Measurements from ENCODE around the gene KRT2. TPM values are rescaled to one million over a fixed set of nuclear protein-coding genes. Genes with fewer than 3 reads are reported as not detected.

The KRT2 gene
- total and polyA plus RNA-seq, 2 donors (not counting 1 experiment from before 2014, with no cell fraction given) = 0.04 TPM; not detected in 1

GRCh38 chr12:52673713-52674432 lies 21.9 kb upstream of the KRT2 start:
- H3K9me3 ChIP-seq (ENCODE audit: control extremely low read depth in 1 of 3, control insufficient read depth in 2 of 3, insufficient read depth in 1 of 3, low read length in 2 of 3) = no peaks in the 10 kb centered on the region
- H3K4me2 ChIP-seq (replicated peaks; ENCODE audit: low read depth, low read length, poor library complexity, severe bottlenecking) = no peak overlapping the region
- ChIA-PET CTCF (no interaction called here), POLR2A (no interaction called here)
- H3K4me3 ChIP-seq (ENCODE audit: control extremely low read depth in 1 of 5, extremely low read depth in 1 of 5, insufficient read depth in 1 of 5, low read depth in 2 of 5, low read length in 4 of 5) = no peak overlapping the region
- H2AFZ ChIP-seq (ENCODE audit: insufficient read depth, low read depth, low read length, poor library complexity, severe bottlenecking) = no peak overlapping the region
- 72% methylated on average over 3 of the region's 3 CpGs for WGBS (ENCODE audit: insufficient coverage)
- Mint-ChIP-seq H3K4me3 (no peak overlapping the region), H3K27me3 (peaks cover 19% of the 10 kb centered on the region), H3K27ac (no peak overlapping the region), H3K4me1 (no peaks in the 10 kb centered on the region), H3K9me3 (ENCODE audit: insufficient read depth) (no peaks in the 10 kb centered on the region)
- H3K9ac ChIP-seq (ENCODE audit: low read length) = no peak overlapping the region
- no peak for TF ChIP-seq CTCF (IDR thresholded peaks at IDR 0.05)
- TF ChIP-seq EZH2 (IDR thresholded peaks at IDR 0.05; ENCODE audit: borderline replicate concordance, insufficient read depth, low read depth, low read length, poor library complexity, severe bottlenecking) = no peak
- intact Hi-C loops (cut with micrococcal nuclease) = no loop called here
- no peaks in the 10 kb centered on the region for H3K27me3 ChIP-seq (replicated peaks in 1 of 4; ENCODE audit: control extremely low read depth in 1 of 4, control insufficient read depth in 3 of 4, insufficient read depth in 4 of 4, low read length in 3 of 4)
- no peak for DNase-seq
- ATAC-seq (ENCODE audit: low read depth) = no peak
- no peaks in the 10 kb centered on the region for H4K20me1 ChIP-seq (ENCODE audit: control insufficient read depth, insufficient read depth, low read length, poor library complexity, severe bottlenecking)
- H3K27ac ChIP-seq (ENCODE audit: low read length in 2 of 2) = no peak overlapping the region
- H3K36me3 ChIP-seq (replicated peaks in 1 of 2; ENCODE audit: control extremely low read depth in 1 of 2, control insufficient read depth in 1 of 2, extremely low read depth in 1 of 2, insufficient read depth in 2 of 2, low read length in 1 of 2) = no peaks in the 10 kb centered on the region
- H3K4me1 ChIP-seq (ENCODE audit: control insufficient read depth in 2 of 2, insufficient read depth in 2 of 2, low read length in 2 of 2) = no peaks in the 10 kb centered on the region
- H3K79me2 ChIP-seq (ENCODE audit: control insufficient read depth, insufficient read depth, low read length) = no peaks in the 10 kb centered on the region

GRCh38 chr12:52673217-52673616 lies 21.2 kb upstream of the KRT2 start:
- ATAC-seq (ENCODE audit: low read depth) (no peak), DNase-seq (no peak)
- Histone ChIP-seq H3K36me3 (replicated peaks in 1 of 2; ENCODE audit: control extremely low read depth in 1 of 2, control insufficient read depth in 1 of 2, extremely low read depth in 1 of 2, insufficient read depth in 2 of 2, low read length in 1 of 2) (no peaks in the 10 kb centered on the region), H3K79me2 (ENCODE audit: control insufficient read depth, insufficient read depth, low read length) (no peaks in the 10 kb centered on the region), H3K9ac (ENCODE audit: low read length) (no peak overlapping the region), H3K27me3 (replicated peaks in 1 of 4; ENCODE audit: control extremely low read depth in 1 of 4, control insufficient read depth in 3 of 4, insufficient read depth in 4 of 4, low read length in 3 of 4) (no peaks in the 10 kb centered on the region), H3K4me2 (replicated peaks; ENCODE audit: low read depth, low read length, poor library complexity, severe bottlenecking) (no peak overlapping the region), H3K4me3 (ENCODE audit: control extremely low read depth in 1 of 5, extremely low read depth in 1 of 5, insufficient read depth in 1 of 5, low read depth in 2 of 5, low read length in 4 of 5) (no peak overlapping the region), H2AFZ (ENCODE audit: insufficient read depth, low read depth, low read length, poor library complexity, severe bottlenecking) (no peak overlapping the region), H3K4me1 (ENCODE audit: control insufficient read depth in 2 of 2, insufficient read depth in 2 of 2, low read length in 2 of 2) (no peaks in the 10 kb centered on the region), H4K20me1 (ENCODE audit: control insufficient read depth, insufficient read depth, low read length, poor library complexity, severe bottlenecking) (no peaks in the 10 kb centered on the region), H3K27ac (ENCODE audit: low read length in 2 of 2) (no peak overlapping the region), H3K9me3 (ENCODE audit: control extremely low read depth in 1 of 3, control insufficient read depth in 2 of 3, insufficient read depth in 1 of 3, low read length in 2 of 3) (no peaks in the 10 kb centered on the region)
- WGBS (ENCODE audit: insufficient coverage) = 82% methylated on average over 5 of the region's 5 CpGs
- Mint-ChIP-seq H3K9me3 (ENCODE audit: insufficient read depth) (no peaks in the 10 kb centered on the region), H3K4me3 (no peak overlapping the region), H3K27ac (no peak overlapping the region), H3K4me1 (no peaks in the 10 kb centered on the region), H3K27me3 (peaks cover 19% of the 10 kb centered on the region)
- CTCF ChIA-PET = no interaction called here
- intact Hi-C loops (cut with micrococcal nuclease) = no loop called here
- POLR2A ChIA-PET = no interaction called here
- TF ChIP-seq CTCF (IDR thresholded peaks at IDR 0.05) = no peak

Measured in B cell (primary cell).